Glomerular visceral epithelial cell (primary cell): Measurements from ENCODE around the gene CDH16.
"Not testable (repeated sequence)": the region's sequence is repeated elsewhere in the genome, so short reads cannot be mapped to it uniquely, and the experiment has no call there.

ENCODE experiments used
- DNase-seq: peaks from one replicate; pipeline ENCODE4 v3.0.0-alpha.2; 2016; ENCODE audit errors: extremely low spot score

Gene CDH16, protein sequence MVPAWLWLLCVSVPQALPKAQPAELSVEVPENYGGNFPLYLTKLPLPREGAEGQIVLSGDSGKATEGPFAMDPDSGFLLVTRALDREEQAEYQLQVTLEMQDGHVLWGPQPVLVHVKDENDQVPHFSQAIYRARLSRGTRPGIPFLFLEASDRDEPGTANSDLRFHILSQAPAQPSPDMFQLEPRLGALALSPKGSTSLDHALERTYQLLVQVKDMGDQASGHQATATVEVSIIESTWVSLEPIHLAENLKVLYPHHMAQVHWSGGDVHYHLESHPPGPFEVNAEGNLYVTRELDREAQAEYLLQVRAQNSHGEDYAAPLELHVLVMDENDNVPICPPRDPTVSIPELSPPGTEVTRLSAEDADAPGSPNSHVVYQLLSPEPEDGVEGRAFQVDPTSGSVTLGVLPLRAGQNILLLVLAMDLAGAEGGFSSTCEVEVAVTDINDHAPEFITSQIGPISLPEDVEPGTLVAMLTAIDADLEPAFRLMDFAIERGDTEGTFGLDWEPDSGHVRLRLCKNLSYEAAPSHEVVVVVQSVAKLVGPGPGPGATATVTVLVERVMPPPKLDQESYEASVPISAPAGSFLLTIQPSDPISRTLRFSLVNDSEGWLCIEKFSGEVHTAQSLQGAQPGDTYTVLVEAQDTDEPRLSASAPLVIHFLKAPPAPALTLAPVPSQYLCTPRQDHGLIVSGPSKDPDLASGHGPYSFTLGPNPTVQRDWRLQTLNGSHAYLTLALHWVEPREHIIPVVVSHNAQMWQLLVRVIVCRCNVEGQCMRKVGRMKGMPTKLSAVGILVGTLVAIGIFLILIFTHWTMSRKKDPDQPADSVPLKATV

DNA sequence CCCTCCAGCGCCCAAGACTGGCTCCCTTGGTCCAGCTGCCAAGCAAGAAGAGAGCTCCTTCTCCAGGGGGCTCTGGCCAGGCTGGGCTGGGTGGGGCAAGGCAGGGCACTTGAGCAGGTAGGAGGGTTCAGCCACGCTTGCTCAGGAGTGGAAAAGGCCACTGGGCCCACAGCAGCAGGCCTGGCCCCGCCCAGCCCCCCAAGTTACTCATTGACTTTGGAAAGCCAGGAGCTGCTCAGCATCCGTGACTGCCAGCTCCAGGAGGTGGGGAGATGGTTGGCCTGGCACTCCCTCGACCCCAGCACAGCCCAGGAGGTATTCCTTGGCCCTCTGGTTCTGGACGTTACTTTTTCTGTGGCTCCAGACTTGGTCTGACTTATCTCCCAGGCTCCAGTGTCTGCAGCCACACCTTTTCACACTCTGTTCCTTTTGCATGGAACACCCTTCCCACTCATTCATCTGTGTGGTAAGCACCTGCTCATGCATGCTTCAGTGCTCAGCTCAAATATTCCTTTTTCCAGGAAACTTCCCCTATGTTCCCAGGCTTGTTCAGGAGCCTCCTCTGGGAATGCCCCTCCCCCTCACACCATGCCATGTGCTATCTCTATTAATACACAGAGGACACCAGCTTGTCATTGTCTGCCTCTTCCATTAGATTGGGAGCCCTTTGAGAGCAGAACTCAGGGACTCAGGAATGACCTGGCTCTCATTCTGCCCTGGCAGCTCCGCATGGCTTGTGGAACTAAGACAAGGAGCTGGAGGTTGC, at the start of gene CDH16:
TSS of gene CDH16 (minus strand) at position 83 of the 766 bp plus-strand sequence. CDS start 820 bp downstream, outside the sequence.
- DNase-seq = peak; percentile 91

DNA sequence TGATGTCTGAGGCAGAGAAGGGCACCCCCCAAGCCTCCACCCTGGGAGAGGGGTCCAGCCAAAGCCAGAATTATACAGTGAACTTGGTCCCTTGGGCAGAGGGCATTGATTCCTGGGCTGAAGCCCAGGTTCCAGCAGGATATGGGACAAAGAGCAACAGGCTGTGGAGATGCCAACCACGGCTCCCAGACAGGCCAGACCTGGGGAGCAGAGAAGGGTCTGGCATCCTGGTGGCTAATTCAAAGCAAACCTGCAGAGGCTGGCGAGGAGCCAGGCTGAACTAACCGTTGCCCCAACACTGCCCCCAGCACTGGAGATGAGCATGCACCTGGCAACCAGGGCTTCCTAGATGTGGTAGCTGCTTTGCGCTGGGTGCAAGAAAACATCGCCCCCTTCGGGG, 45.4 kb upstream of the CDH16 start:
- no peak for DNase-seq

DNA sequence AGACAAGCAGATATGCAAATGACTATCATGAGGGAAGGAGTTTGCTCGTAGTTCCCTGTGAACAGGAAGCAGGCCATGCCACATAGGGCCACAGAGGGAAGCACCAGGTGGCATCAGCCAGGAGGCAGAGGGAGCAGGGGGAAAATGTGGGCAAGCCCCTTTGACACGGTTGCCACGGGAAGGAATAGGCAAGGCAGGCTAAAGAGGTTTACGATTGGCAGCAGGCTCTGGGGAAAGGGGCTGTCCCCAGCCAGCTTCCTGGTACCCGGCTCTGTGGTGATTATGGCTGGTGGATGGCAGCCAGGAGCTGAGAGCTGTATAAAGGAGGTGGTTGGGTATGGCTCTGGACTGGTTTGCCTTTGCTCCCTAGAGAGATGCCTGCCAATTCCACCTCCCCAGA, 43.2 kb upstream of the CDH16 start:
- DNase-seq = no peak

DNA sequence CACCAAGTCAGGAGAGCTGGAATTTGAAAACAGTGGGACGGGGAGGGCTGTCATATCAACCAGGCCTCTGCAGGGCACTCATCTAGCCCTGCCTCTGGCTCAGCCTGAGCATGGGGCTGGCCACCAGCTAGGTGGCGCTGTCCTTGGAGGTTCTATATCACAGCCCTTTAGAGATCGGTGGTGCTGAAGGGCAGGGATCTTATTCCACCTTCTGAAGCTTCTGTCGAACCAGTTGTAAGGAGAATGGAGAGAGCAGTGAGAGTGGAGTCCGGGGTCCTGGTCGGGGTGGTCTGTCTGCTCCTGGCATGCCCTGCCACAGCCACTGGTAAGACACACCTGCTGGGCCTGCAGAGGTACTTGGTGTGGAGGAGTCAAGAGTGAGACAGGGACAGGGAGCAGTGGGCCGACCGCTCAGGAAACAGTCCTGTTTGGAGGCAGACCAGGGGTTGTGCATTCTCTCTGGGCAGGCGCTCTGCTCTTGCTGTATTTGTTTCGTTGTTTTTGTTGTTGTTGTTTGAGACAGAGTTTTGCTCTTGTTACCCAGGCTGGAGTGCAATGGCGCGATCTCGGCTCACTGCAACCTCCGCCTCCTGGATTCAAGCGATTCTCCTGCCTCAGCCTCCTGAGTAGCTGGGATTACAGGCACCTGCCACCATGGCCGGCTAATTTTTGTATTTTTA, 42.5 kb upstream of the CDH16 start, which contains the start of gene CES3:
TSS of gene CES3 (plus strand) at position 202 of the 680 bp plus-strand sequence. CDS start at position 244, 42 bp downstream.
- DNase-seq = peak; percentile 67

DNA sequence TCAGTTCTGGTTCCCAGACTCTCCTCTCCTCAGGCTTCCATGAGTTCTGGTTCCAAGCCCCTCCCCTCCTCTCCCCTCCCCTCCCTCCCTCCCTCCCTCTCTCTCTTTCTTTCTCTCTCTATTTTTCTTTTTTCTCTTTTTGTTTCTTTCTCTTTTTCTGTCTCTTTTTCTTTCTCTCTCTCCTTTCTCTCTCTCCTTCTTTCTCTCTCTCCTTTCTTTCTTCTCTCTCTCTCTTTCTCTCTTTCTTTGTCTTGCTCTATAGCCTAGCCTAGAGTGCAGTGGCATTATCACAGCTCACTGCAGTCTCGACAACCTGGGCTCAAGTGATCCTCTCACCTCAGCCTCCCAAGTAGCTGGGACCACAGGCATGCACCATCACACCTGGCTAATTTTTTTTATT, 41.6 kb upstream of the CDH16 start:
- DNase-seq = no peak

DNA sequence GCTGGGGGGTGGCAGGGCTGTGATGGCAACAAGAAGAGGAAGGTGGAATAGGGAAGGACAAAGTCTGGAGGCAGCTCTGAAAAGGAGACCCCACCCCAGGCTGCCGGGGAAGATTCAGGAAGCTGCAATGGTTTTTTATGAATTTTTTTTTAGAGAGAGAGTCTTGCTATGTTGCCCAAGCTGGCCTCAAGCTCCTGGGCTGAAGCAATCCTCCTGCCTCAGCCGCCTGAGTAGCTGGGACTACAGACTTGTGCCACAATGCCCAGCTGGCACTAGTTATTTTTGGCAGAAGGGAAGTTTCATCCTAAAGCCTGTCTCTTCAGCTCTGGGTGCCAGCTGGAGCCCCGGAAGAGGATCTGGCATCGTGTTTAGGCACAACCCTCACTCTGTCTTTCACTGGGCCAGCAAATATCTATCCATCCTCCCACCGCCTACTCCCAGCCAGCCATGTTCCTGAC, 41.0 kb upstream of the CDH16 start:
- DNase-seq = no peak

DNA sequence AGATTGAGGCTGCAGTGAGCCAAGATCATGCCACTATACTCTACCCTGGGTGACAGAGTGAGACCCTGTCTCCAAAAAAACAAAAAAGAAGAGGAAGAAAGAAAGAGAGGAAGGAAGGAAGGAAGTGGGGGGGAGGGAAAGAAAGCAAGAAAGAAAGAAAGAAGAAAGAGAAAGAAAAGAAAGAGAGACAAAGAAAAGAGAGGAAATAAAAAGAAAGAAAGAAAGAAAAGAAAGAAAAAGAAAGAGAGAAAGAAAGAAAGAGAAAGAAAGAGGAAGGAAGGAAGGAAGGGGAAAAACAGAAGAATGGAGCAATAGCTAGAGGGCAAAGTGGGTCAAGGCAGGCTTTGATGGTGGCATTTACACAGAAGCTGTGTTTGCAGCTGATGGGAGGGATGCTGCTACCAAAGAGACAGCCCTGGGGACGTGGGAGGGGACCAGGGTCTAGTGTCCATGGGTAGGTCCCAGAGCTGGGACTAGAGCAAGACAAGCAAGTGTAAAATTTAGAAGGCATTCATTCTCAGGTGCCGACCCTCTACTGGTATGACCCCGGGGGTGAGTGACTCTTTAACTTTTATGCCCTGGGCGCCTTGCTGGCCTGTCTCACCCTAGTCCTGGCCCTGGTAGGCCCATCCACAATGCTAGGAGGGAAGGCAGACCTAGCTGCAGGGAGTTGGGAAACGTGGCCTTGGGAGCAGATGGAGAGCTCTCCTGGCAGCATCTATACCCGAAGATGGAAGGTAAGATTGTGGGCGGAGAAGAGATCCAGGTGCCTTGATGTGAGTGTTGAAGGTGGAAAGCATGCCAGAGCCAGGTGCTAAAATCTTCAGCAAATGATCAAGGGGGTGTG, 40.4 kb upstream of the CDH16 start:
- no peak for DNase-seq

DNA sequence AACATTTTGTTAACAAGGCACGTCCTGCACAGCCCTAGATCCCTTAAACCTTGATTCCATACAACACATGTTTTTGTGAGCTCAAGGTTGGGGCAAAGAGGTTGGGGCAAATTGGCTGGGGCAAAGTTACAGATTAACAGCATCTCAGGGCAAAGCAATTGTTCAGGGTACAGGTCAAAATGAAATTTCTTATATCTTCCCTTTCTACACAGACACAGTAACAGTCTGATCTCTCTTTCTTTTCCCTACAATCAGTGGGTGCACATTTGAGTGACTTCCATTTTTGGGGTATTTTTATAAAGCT, 37.4 kb upstream of the CDH16 start:
- DNase-seq = not testable (repeated sequence)

DNA sequence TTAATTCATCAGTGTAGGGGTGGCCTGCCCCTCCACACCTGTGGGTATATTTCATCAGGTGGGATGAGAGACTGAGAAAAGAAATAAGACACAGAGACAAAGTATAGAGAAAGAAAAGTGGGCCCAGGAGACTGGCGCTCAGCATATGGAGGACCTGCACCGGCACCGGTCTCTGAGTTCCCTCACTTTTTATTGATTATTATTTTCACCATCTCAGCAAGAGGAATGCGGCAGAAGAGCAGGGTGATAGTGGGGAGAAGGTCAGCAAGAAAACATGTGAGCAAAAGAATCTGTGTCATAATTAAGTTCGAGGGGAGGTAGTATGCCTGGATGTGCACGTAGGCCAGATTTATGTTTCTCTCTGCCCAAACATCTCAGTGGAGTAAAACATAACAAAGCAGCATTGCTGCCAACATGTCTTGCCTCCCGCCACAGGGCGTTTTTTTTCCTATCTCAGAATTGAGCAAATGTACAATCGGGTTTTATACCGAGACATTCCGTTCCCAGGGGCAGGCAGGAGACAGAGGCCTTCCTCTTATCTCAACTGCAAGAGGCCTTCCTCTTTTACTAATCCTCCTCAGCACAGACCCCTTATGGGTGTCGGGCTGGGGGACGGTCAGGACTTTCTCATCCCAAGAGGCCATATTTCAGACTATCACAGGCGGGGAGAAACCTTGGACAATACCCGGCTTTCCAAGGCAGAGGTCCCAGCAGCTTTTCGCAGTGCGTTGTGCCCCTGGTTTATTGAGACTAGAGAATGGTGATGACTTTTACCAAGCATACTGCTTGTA, 36.9 kb upstream of the CDH16 start:
- DNase-seq = not testable (repeated sequence)

DNA sequence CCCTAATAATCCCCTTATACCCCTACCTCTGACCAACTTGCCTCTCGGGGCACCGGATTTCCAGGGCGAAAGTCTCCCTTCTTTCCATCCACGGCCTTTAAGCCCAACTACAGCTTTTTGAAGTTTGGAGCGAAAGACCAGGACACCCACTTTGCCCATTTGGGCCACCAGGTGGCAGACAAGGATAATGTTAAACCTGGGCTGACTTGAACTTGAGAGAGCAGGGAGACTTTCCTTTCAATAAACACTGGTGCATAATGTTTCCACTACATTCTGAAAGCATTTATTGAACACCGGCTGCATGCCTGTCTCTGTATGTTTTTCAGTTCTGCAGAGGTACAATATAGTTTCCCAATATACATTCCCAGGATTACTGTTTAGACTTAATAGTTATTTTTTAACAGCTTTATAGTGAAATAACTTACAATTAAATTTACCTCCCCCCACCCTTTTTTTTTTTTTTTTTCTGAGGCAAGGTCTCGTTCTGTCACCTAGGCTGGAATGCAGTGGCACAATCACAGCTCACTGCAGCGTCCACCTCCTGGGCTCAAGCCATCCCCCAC, 35.5 kb upstream of the CDH16 start:
- peak; percentile 74 for DNase-seq

DNA sequence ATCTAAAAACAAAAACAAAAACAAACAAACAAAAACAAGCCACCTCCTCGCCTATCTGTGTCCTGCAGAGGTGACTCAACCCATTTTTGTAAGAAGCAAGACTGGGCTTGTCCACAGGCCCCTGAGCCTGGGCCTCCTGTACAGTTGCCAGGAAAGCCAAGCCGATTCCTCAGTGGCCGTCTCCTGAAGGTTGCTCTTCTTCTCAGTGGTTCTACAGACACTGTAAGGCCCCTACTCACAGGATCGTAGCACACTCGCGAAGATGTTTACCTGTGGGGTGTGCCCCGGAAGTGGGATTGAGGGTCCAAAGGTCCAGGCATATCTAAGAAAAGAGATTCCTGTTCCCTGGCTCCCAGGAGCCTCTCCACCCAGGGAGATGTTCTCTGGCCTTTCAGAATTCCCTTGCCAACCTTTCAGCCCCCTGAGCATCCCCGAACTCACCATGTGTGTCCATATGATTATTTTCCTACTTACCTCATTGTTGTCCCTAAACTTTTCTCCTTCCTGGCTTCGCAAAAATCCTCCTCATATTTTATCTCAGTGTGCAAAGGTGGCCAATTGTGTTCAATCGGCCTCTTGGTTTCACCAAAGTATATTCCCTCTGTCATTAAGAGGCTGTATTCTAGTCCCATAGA, 34.9 kb upstream of the CDH16 start:
- DNase-seq = no peak

DNA sequence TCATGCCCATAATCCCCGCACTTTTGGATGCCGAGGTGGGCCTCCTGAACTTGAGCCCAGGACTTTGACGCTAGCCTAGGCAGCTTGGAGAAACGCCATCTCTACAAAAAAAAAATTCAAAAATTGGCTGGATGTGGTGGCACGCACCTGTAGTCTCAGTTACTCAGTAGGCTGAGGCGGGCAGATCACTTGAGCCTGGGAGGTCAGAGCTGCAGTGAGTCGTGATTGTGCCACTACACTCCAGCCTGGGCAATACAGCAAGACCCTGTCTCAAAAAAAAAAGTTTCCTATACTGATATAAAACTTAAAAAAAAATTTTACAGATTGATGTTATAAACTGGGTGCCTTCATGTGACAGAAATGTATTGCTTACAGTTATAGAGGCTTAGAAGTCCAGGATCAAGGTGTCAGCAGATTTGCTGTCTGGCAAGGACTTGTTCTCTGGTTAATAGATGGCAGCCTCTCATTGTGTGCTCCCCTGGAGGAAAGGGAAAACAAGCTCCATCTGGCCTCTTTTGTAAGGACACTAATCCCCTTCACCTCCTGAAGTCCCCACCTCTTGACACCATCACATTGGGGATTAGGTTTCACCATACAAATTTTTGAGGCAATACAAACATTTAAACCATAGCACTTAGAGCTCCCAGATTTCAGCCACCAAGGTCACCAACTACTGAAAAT, 33.9 kb upstream of the CDH16 start:
- no peak for DNase-seq

DNA sequence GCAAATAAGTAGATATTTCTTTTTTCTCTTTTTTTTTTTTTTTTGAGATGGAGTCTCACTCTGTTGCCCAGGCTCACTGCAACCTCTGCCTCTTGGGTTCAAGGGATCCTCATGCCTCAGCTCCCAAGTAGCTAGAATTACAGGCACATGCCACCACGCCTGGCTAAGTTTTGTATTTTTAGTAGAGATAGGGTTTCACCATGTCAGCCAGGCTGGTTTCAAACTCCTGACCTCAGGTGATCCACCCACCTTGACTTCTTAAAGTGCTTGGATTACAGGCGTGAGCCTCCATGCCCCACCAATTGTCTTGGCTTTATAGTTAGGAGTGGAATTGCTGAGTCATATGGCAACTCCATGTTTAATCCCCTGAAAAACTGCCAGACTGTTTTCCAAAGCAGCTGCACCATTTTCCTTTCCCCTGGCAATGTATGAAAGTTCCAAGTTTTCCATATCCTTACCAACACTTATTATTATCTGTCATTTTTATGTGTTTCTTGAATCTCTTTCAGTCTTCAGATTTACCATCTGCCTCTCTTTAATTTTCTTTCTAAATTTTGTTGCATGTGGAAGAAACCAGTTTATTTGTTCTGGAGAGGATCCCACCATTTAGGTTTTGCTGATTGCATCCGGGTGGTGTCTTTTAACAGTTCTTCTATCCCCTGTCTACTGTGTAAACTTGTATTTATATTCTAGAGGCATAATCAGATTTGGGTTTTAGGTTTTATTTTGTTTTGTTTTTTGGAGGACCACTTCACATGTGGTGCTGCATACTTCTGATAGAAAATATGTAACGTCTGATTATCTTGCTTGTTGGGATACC, 32.5 kb upstream of the CDH16 start:
- DNase-seq = no peak

DNA sequence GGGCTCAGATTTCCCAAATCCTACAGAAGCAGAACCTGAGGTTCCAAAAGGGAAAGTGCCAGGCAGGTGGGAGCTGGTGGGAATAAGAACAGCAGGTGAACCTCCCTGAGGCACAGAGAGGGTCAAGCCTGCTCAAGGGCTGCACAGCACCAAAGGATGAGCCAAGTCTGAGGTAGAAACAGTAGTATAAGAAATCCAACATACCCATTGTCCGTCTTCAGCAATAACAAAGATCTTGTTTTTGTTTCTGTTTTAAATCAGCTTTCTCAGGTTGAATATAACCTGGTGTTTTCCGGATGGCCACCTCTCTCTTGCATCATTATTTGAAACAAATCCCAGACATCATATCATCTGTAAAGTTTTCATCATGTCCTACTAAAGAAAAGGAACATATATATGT, 31.8 kb upstream of the CDH16 start:
- no peak for DNase-seq

DNA sequence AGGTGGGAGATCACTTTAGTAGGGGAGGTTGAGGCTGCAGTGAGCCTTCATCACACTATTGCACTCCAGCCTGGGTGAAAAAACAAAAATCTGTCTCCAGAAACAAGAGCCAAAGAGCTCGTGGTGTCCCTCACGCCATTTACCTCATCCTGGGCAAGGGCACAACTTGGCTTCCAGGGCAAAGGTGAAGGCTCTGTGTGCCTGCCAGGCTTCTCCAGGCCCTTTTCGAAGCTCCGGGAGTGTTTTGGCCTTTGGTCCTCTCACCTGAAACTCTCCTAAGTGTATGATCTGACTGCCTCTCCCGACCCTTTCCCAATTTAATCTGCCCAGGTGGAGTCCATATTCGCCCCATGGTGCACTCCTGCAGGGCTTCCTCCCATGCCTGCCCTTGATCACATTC, 30.8 kb upstream of the CDH16 start:
- DNase-seq = no peak

DNA sequence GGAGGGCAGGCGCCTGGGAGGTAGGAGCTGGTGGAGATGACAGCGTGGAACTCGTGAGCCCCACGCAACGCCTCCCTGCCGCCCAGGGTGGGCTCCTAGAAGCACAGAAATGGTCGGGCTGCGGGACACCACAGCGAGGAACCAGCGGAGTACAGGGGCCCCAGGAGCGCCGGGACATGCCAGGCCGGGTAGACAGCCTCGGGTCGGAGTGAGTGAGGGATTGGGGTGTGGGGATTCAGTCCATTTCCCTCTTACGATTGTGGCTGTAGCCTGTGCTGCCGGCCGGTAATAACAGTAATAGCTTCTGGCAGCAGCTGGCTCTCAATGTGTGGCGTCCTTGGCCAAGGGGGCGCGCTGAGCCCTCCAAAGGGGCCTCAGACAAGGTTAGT, 30.1 kb upstream of the CDH16 start:
- no peak for DNase-seq

DNA sequence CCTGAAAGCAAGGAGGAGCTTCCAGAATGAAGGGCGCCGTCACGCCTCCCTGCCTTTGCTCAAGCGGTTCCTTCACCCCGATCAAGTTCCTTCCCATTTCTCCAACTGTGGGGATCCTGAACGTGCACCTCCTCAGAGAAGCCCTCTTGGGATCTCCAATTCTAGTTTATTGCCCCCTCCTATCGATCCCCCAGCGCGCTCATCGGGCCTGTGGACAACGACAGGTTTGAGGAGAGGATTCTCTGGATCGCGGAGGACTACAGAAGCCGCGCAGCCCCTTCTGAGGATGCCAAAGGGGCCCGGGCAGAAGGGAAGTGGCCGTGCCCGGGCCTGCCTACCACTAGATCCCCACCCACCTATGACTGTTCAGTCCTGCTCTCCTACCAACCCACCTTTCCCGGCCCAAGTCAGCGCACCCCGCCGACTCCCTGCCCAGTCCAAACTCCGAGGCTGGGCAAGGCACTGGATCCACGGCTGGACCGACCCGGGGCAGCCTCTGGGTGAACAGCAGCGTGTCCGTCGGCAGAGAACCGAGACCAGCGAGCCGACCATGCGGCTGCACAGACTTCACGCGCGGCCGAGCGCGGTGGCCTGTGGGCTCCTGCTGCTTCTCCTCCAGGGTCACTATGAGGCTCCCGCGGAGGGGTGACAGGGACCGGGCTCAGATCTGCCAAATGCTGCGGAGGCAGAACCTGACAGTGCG, 29.6 kb upstream of the CDH16 start:
- DNase-seq = no peak
